Kidney (tissue), 14 donors: Measurements from ENCODE around the gene CPNE2. TPM values are rescaled to one million over a fixed set of nuclear protein-coding genes. Genes with fewer than 3 reads are reported as not detected.

Experiments
- DNase-seq, 5 donors: peaks; one replicate each; pipeline ENCODE4 v3.0.0-alpha.2; 2013 to 2020
- FAIRE-seq: peaks from 2 replicates; lab custom pipeline; 2012; peaks lifted over from hg19 to GRCh38; lab: Jason Lieb, UNC
- H3K27ac ChIP-seq, 2 donors: one replicate each; pipeline ENCODE4 v1.7.0; 2013; ENCODE audit warnings: low read depth in 2 of 2, low read length in 2 of 2, inconsistent platforms in 1 of 2
- H3K27me3 ChIP-seq: one replicate; pipeline ENCODE4 v1.7.1; 2013; ENCODE audit warnings: low read length, inconsistent platforms; ENCODE audit not compliant: control insufficient read depth, insufficient read depth
- H3K36me3 ChIP-seq, 3 donors: one replicate each; pipeline versions ENCODE4 v1.7.0 to v1.7.1; 2013; ENCODE audit warnings: low read length in 3 of 3, control low read depth in 1 of 3, inconsistent platforms in 1 of 3; ENCODE audit not compliant: insufficient read depth in 3 of 3, control insufficient read depth in 2 of 3
- H3K4me1 ChIP-seq, 3 donors: one replicate each; pipeline versions ENCODE4 v1.7.0 to v1.7.1; 2013; ENCODE audit warnings: low read length in 3 of 3, inconsistent platforms in 1 of 3, low read depth in 1 of 3; ENCODE audit not compliant: control insufficient read depth in 2 of 3, insufficient read depth in 2 of 3
- H3K4me3 ChIP-seq, 3 donors: one replicate each; pipeline versions ENCODE4 v1.7.0 to v1.8.1; 2013; ENCODE audit warnings: low read length in 3 of 3, control low read depth in 1 of 3, inconsistent platforms in 1 of 3
- H3K9ac ChIP-seq, 3 donors: one replicate each; pipeline versions ENCODE4 v1.7.0 to v1.7.1; 2013; ENCODE audit warnings: low read length in 3 of 3, control low read depth in 1 of 3, inconsistent platforms in 1 of 3
- H3K9me3 ChIP-seq, 3 donors: one replicate each; pipeline versions ENCODE4 v1.7.0 to v1.7.1; 2013; ENCODE audit warnings: low read length in 3 of 3, control low read depth in 1 of 3, inconsistent platforms in 1 of 3; ENCODE audit not compliant: control insufficient read depth in 2 of 3, insufficient read depth in 1 of 3
- intact Hi-C: fragments of 100-400 bp; cut with DNase I; formaldehyde crosslinking; loops from one replicate; pipeline ENCODE4 v1.11.1; 2022
- polyA plus RNA-seq: library from polyadenylated mRNA; stranded (reverse); fragments of 350-450 nt; fragmentation: Illumina TruSeq; extraction: RNeasy Lipid Tissue Mini Kit (QIAGEN cat#74804); gene quantifications from one replicate; pipeline ENCODE4 v1.2.3, GENCODE V29; 2014; ENCODE audit warnings: low read depth, low replicate concordance; ENCODE audit not compliant: insufficient read depth
- total RNA-seq: library from RNA; stranded (reverse); fragmentation: NEBNext Ultra II Directional; extraction: Animal tissue kit (Norgen Biotek cat#: 25700); gene quantifications from one replicate; pipeline ENCODE4 v1.2.1, GENCODE V29; 2021
- TF ChIP-seq, protein P1 (sequence below): IDR thresholded peaks from 3 replicates; pipeline ENCODE4 v1.5.1; 2012; ENCODE audit warnings: mild to moderate bottlenecking, moderate library complexity, borderline replicate concordance; ENCODE audit not compliant: insufficient read depth; ENCODE audit errors: extremely low read depth
- donor health status: control.
- donor health status: control.
- donor health status: control.
- donor health status: control.
- donor health status: control.
- donor health status: DM: yes; HTN: yes; CAD: no.
- donor health status: Normal renal cell carcinoma (clear cell type).

The CPNE2 gene
- total and polyA plus RNA-seq, 2 donors from 2014 or later, result 24.1 to 33.1 TPM

DNA sequence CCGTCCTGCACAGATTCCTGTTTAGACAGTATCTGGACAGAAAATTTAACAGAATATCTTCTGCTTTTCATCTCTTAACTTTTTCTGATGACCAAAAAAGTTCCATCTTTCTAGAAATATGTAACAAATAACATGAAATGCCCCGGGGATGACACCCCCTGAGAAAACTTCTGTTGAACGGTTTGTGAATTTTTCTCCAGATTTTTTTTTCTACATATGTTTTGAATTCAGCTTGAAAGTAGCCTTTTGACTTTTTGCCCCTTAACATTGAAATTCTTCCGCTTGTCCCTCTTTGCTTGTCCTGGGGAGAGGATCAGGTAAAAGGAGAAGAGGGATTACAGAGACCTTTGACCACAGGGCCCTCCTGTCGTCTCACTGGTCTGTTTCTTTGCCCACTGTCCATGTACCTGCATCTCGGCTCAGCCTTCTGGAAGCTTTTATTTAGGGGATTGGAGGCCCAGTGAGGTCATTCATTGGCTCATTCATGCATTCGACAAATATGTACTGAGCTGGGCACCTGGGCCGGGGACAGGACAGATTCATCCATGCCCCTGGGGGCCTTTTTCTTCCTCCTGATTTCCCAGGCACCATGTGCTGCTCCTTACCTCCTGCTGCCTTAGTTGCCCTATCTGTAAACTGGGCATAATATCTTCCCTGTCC is 19.6 kb upstream of the CPNE2 start:
- no peaks in the 10 kb centered on the region for H3K9me3 ChIP-seq
- no peak overlapping the region for H3K27ac ChIP-seq
- H3K27me3 ChIP-seq, result no peaks in the 10 kb centered on the region
- intact Hi-C loops, result no loop called here
- no peak overlapping the region for H3K4me3 ChIP-seq
- no peak overlapping the region for H3K9ac ChIP-seq
- TF ChIP-seq, protein P1, sequence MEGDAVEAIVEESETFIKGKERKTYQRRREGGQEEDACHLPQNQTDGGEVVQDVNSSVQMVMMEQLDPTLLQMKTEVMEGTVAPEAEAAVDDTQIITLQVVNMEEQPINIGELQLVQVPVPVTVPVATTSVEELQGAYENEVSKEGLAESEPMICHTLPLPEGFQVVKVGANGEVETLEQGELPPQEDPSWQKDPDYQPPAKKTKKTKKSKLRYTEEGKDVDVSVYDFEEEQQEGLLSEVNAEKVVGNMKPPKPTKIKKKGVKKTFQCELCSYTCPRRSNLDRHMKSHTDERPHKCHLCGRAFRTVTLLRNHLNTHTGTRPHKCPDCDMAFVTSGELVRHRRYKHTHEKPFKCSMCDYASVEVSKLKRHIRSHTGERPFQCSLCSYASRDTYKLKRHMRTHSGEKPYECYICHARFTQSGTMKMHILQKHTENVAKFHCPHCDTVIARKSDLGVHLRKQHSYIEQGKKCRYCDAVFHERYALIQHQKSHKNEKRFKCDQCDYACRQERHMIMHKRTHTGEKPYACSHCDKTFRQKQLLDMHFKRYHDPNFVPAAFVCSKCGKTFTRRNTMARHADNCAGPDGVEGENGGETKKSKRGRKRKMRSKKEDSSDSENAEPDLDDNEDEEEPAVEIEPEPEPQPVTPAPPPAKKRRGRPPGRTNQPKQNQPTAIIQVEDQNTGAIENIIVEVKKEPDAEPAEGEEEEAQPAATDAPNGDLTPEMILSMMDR, result no peak
- no peaks in the 10 kb centered on the region for H3K4me1 ChIP-seq
- no peak for DNase-seq
- no peak for FAIRE-seq
- H3K36me3 ChIP-seq, result peaks cover 0 to 2% (median 0%) of the 10 kb centered on the region in 3 donors

DNA sequence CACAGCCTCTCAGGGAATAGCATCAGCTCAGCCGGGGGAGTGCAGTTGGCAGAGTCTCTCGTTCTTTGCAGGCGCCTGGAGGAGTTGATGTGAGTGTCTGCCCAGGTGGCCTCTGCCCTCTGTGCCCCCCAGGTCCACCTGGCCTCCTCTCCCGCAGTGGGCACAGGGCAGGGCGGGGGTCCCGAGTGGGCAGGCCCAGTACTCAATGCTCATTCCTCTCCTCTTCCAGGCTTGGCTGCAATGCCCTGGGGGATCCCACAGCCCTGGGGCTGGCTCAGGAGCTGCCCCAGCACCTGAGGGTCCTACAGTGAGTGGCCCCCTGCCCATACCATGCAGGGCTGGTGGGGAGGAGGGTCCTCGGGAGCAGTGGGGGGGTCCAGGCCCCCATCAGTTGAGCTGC is 14.7 kb upstream of the CPNE2 start:
- H3K9me3 ChIP-seq, result no peaks in the 10 kb centered on the region
- H3K4me1 ChIP-seq, result no peaks in the 10 kb centered on the region
- DNase-seq, result peak in 1 of 5 donors; percentile 63
- no peak overlapping the region for H3K9ac ChIP-seq
- H3K27ac ChIP-seq, result no peak overlapping the region
- TF ChIP-seq, protein P1, result no peak
- FAIRE-seq, result no peak
- no peaks in the 10 kb centered on the region for H3K36me3 ChIP-seq
- intact Hi-C loops, result no loop called here
- no peak overlapping the region for H3K4me3 ChIP-seq
- no peaks in the 10 kb centered on the region for H3K27me3 ChIP-seq

DNA sequence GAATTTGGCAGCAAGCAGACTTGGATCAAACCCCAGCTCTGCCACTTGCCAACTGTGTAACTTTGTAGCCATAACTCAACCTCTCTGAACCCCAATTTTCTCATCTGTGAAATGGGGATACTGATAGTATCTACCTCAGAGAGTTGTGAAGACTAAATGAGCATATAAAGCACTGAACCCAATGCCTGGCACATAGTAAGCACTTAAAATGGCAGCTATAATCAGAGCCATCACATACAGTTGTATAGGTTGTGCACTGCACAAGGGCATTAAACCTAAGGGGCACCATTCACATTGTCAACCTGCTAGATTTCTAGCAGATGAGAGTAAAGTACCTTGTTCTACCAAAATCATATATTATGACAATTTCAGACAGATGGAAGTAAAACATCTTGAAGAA is 10.6 kb upstream of the CPNE2 start:
- Histone ChIP-seq H3K9ac (no peak overlapping the region), H3K27ac (no peak overlapping the region), H3K9me3 (no peaks in the 10 kb centered on the region), H3K4me3 (no peak overlapping the region), H3K27me3 (no peaks in the 10 kb centered on the region), H3K4me1 (no peaks in the 10 kb centered on the region), H3K36me3 (no peaks in the 10 kb centered on the region)
- intact Hi-C loops, result no loop called here
- no peak for FAIRE-seq
- TF ChIP-seq, protein P1, result no peak
- DNase-seq, result no peak

DNA sequence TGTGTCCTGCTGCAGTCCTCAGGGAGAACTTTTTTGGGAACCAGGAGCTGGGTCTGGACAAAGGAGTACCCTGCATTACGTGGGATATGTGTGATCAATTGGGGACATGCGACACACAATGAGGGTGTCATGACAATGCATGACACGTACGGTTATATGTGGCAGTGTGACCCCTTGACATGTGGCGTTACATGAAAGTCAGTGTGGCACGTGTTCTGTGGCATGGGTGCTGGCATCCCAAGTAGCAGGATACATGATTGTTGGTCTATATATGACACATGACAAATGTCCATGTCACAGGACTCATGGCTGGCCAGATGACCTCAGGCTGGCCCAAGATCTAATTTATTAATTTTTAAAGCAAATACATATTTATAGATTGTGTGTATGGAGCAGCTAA is 9.7 kb upstream of the CPNE2 start:
- no peaks in the 10 kb centered on the region for H3K27me3 ChIP-seq
- no peaks in the 10 kb centered on the region for H3K9me3 ChIP-seq
- no peak overlapping the region for H3K4me3 ChIP-seq
- no peaks in the 10 kb centered on the region for H3K4me1 ChIP-seq
- intact Hi-C loops, result no loop called here
- H3K27ac ChIP-seq, result no peak overlapping the region
- TF ChIP-seq, protein P1, result no peak
- DNase-seq (no peak), FAIRE-seq (no peak)
- no peak overlapping the region for H3K9ac ChIP-seq
- H3K36me3 ChIP-seq, result no peaks in the 10 kb centered on the region
